Muscle of arm (tissue), 14 donors: ENCODE data around the gene PM20D1. TPM values are rescaled to one million over a fixed set of nuclear protein-coding genes. Genes with fewer than 3 reads are reported as not detected.
A peak's percentile ranks its signal among the peaks of the same experiment; 100 is the strongest.
"Not testable (repeated sequence)": the region's sequence is repeated elsewhere in the genome, so short reads cannot be mapped to it uniquely, and the experiment has no call there.

Experiments used
- DNase-seq: peaks from one replicate; pipeline ENCODE4 v3.0.0-alpha.2; 2013
- long read RNA-seq, 11 donors: transcript quantifications; one replicate each; lab custom pipeline, GENCODE V29; 2026
- polyA plus RNA-seq, 12 donors: library from polyadenylated mRNA; unstranded; fragments of 120-200 nt; gene quantifications; one replicate each; pipeline ENCODE4 v1.2.1, GENCODE V29; 2013; ENCODE audit not compliant: insufficient read length in 12 of 12

Gene PM20D1
- under 1 TPM in 5 of 12 donors, not detected in 7; 0.11 to 0.88 (median 0.29) TPM for polyA plus RNA-seq
- long read RNA-seq, donor 1 = 0 reads
- long read RNA-seq, donor 2 = 0 reads
- long read RNA-seq, donor 3 = 0 reads
- long read RNA-seq, donor 4 = 0 reads
- long read RNA-seq, donor 5 = 0 reads
- long read RNA-seq, donor 6 = 0 reads
- long read RNA-seq, donor 7 = 0 reads
- long read RNA-seq, donor 8 = 0 reads
- long read RNA-seq, donor 9 = 0 reads
- long read RNA-seq, donor 10 = 0 reads
- long read RNA-seq, donor 11 = 0 reads

DNA sequence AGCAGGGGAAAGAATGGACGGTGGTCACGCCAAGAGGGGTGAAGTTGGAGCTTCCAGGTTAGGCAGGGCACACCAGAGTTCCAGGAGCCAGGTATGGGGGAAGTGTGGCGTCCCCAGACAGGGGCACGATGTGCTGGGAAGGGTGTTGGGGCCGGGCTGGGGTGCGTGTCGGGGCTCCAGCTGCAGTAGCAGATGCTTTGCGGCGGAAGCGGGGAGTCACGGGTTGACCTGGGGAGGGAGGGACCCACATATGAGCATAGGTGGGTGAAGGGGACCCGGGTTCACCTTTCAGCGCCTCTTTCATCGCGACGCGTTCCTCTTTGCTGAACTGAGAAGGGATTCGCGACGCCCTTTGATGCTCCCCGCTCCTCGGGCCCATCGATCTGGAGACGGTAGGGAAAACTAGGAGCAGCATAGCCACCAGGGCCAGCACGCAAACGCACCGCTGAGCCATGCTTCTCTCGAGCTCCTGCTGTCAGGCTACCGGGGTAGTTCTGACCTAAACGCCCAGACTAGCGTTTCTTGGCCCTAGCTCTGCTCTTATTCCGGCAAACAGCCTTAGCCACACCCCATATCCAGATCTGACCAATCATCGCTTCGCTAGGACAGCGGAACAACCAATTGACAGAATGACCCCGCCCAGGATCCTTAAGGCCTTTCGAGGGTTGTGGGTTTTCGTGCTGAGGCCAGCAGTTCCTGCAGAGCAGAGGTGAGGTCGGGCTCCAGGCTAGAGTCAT lies at the start of gene PM20D1:
TSS of gene PM20D1 (minus strand) at position 514 of the 737 bp plus-strand sequence. CDS start at position 454, 60 bp downstream.
- DNase-seq = peak; percentile 89

DNA sequence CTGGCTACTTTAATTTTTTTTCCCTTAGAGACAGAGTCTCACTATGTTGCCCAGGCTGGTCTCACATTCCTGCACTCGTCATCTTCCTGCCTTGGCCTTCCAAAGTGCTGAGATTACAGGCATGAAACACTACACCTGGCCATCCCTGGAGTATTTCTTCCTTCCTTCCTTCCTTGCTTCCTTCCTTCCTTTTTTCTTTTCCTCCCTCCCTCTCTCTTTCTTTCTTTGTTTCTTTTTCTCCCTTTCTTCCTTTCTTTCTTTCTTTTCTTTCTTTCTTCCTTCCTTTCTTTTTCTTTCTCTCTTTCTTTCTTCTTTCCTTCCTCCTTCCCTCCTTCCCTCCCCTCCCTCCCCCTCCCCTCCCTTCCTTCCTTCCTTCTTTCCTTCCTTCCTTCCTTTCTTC lies 46.4 kb upstream of the PM20D1 start:
- no peak for DNase-seq

DNA sequence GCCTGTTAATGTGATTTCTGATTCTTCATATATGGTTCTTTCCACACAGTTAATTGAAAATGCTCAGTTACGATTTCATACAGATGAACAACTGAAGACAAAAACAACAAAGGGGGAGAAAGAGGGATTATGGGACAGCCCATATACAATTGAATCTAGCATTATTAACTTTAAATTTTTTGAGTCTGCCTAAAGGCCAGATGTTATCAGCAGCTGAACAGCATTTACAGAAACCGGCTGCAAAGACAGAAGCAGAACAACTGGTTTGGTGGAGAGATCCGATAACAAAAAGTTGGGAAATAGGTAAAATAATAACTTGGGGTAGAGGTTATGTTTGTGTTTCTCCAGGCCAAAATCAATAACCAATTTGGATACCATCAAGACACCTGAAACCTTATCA lies 44.2 kb upstream of the PM20D1 start:
- not testable (repeated sequence) for DNase-seq

DNA sequence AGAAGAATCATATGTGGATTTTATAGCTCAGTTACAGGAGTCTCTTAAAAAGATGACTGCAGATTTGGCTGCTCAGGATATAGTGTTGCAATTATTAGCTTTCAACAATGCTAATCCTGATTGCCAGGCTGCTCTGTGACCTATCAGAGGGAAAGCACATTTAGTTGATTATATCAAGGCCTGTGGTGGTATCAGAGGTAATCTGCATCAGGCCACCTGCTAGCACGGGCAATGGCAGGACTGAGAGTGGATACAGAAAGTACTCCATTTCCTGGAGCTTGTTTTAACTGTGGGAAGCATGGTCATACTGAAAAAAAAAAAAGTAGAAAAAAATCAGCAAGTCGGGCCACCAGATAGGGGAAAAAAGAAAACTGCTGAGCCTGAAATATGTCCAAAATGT lies 42.2 kb upstream of the PM20D1 start:
- not testable (repeated sequence) for DNase-seq

- DNase-seq = not testable (repeated sequence)
Measured at GRCh38 chr1:205891481-205891880, 41.5 kb upstream of the PM20D1 start.

DNA sequence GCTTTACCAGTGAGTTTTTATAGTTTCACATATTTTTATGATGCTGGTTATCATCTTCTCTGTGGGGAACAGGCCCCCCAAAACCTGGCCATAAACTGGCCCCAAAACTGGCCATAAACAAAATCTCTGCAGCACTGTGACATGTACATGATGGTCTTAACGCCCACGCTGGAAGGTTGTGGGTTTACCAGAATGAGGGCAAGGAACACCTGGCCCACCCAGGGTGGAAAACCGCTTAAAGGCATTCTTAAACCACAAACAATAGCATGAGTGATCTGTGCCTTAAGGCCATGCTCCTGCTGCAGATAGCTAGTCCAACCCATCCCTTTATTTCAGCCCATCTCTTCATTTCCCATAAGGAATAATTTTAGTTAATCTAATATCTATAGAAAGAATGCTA lies 40.7 kb upstream of the PM20D1 start:
- DNase-seq = not testable (repeated sequence)

DNA sequence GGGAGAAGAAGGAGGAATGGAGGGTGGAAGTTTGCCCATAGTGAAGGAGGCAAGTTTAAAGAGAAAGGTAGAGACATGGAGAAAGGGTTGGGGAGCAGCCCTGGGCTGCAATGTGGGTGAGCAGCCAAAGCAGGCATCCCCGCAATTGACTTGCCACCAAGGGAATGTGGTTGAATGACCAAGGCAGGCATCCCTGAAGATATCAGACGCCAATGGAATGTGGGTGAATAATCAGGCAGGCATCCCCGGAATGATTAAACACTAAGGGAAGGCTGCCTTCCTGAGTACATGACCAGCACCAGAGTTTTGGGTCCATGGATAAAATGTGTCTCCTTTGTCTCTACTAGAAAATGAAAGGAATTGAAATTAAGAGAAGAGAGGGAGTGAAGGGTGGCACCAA lies 39.8 kb upstream of the PM20D1 start:
- DNase-seq = not testable (repeated sequence)

DNA sequence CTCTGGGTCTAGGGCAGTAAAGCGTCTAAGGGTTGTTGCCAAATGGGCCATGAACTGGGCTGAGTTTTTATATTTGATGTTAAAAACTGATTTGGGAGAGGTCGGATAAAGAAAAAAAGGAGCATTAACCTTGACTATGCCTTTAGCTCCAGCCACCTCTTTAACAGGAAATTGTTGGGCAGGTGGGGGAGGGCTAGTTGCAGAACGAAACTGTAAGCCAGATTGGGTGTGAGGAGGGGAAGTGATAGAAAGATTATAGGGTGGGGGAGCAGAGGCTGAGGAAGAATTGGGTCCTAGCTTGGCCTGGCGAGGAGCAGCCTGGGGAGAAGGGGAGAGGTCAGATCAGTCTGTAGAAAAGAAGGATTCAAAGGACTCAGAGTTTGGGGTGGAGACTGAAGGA lies 39.1 kb upstream of the PM20D1 start:
- not testable (repeated sequence) for DNase-seq

DNA sequence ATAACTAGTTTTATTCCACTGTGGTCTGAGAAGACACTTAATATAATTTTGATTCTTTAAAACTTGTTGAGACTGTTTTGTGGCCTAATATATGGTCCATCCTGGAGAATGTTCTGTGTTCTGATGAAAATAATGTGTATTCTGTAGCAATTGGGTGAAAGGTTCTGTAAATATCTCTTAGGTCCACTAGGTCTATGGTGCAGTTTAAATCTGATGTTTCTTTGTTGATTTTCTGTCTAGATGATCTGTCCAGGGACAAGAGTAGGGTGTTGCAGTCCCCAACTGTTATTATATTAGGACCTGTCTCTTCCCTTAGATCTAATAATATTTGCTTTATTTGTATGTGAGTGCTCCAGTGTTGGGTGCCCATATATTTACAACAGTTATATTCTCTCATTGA lies 33.9 kb upstream of the PM20D1 start:
- DNase-seq = no peak

DNA sequence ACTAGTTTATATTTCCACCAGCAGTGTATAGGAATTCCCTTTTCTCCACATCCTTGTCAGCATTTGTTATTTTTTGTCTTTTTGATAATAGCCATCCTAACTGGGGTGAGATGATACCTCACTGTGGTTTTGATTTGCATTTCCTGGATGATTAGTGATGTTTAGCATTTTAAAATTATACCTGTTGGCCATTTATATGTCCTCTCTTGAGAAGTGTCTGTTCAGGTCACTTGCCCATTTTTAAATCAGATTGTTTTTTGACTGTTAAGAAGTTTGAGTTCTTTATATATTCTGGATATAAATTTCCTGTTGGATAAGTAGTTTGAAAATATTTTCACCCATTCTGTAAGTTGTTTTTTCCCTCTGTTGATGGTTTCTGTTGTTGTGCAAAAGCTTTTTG lies 31.0 kb upstream of the PM20D1 start:
- no peak for DNase-seq

- DNase-seq = no peak
Measured at GRCh38 chr1:205879974-205880373, 30.0 kb upstream of the PM20D1 start.

DNA sequence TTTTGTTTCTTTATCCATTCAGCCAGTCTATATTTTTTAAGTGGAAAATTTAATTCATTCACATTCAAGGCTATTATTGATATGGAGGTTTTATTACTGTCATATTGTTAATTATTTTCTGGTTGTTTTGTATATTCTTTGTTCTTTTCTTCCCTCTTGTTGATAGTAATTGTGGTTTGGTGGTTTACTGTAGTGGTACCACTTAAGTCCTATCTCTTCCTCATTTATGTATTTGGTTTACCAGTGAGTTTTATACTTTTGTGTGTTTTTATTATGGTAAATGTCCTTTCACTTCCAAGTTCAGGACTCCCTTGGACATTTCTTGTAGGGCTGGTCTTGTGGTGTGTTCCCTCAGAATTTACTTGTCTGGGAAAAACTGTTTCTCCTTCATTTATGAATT lies 28.1 kb upstream of the PM20D1 start:
- no peak for DNase-seq

DNA sequence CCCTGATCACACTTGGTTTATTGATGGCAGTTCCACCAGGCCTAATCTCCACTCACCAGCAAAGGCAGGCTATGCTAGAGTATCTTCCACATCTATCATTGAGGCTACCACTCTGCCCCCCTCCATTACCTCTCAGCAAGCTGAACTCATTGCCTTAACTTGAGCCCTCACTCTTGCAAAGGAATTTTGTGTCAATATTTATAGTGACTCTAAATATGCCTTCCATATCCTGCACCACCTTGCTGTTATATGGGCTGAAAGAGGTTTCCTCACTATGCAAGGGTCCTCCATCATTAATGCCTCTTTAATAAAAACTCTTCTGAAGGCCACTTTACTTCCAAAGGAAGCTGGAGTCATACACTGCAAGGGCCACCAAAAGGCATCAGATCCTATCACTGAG lies 23.2 kb upstream of the PM20D1 start:
- not testable (repeated sequence) for DNase-seq

DNA sequence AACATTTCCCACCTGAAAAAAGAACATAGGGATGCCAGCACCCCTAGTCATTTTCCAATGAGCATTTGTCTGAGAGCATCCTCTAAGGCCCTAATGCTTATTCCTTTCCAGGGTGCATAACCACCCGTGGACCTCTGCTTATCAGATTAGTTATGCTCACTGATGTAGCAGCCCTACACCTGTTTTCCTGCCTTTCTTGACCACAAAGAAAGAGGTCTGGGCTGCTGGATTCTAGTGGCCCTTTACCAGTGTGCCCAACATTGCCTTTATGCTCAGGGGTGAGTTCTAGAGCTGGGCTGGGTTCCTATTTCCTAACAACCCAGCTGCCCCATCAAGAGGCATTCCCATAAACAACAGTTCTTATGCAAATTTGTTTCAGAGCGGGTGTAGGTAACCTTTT lies 20.3 kb upstream of the PM20D1 start:
- DNase-seq = no peak

DNA sequence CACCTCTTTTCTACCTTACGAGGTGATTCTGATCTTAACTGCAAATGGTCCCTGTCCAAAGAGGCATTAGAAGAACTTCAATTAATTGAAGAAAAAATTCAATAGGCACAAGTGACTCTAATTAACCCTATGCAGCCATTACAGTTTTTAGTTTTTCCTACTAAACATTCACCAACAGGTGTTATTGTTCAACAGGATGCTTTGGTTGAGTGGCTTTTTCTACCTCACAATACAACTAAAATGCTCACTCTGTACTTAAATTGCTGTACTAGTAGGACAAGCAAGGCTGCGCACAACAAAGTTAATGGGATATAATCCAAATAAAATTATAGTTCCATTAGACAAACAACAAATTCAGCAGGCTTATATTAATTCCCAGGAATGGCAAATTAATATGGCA lies 11.6 kb upstream of the PM20D1 start:
- no peak for DNase-seq

DNA sequence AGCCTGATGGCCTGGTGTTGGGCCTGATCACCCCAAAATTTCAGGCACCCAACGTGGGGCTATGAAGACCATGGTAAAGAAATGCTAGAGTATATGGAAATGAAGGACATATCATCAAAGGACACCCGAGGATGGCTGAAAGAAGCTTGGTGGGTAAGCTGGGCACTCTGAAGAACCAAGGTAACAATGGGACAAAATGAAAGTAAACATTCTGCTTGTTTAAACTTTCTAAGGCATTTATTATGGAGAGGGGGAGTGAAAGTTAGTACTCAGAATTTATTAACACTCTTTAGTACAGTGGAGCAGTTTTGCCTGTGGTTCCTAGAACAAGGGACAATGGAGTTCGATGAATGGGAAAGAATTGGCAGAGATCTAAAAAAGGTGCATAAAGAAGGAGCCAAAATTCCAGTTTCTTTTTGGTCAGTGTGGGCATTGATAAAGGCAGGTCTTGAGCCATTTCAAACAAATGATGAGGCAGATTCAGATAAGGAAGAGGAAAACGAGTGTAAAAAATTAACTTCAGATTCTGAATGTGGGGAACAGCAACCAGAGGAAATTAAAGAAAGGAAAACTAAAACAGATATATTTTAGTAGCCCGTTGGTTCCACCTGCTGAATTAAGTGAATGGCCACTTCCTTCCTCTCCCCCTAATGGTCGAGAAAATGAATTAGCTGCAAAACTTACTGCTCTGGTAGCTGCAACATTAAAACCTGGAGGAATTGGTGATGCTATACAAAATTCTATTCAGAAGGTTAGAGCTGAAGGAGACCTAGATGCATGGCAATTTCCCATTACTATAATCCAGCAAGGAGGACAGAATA lies 8.4 kb upstream of the PM20D1 start:
- no peak for DNase-seq

DNA sequence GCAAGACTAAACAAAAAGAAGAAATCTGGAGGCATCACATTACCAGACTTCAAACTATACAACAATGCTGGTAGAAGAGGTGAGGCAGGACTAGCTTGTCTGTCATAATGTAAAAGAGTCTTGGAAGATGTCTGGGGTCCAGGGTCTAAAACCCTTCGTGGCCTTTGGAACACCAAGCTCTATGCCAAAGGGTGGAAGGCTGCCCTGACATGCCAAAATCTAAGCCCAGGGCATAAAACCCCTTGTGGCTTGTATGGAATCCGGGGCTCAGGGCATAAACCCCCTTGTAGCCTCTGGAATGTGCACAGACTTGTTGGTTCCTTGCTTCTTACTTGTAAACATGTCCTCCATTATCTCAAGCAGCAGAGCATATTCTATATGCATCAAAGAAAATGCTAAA lies 7.6 kb upstream of the PM20D1 start:
- not testable (repeated sequence) for DNase-seq

DNA sequence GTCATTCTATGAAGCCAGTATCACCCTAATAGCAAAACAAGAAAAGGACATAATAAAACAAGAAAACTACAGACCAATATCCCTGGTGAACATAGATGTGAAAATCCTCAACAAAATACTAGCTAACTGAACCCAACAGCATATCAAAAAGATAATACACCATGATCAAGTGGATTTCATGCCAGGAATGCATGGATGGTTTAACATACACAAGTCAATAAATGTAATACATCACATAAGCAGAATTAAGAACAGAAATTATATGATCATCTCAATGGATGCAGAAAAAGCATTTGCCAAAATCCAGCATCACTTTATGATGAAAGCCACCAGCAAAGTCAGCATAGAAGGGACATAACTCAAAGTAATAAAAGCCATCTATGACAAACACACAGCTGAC lies 6.5 kb upstream of the PM20D1 start:
- no peak for DNase-seq

- DNase-seq = no peak
Measured at GRCh38 chr1:205852969-205853368, 3.0 kb upstream of the PM20D1 start.

DNA sequence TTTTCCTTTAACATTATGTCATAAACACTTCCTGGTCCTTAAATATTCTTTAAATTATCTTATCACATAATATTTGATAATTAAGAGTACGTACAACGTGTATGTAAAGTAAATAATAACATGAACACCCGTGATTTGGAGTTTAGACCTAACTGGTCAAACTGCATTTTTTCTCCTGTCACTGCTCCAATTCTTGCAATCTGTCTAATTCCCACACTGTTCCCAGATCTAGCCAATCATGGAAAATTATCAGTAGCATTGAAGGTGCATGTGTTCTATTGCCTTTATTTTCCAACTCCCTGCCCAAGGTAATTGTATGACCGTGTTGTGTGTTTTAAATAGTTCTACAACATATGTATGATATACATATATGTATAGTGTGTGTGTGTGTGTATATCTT lies 2.1 kb upstream of the PM20D1 start:
- DNase-seq = no peak

GRCh38 chr1:205843036-205843859 lies 6.7 kb downstream of the PM20D1 start:
- no peak for DNase-seq

DNA sequence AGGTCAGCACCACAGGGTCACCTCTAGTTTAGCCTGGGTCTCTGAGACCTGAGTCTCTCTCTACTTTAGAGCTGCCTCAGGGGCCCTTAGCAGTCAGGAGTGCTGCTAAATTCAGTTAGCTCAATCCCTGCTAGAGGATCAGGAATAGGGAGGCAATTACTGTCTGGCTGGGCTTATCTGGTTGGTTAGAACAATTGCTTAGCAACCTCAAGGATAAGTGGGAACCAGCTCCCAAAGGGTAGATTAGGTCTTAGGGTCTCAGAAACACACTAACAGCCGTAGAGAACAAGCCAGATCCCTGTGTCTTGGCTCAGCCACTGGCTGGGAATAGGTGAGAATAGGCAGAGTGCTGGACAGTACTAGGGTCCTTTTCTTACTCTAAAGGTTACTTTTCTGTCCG lies 7.7 kb downstream of the PM20D1 start:
- no peak for DNase-seq
